ENCODE results near the gene RPTOR. TPM values are rescaled to one million over a fixed set of nuclear protein-coding genes. Genes with fewer than 3 reads are reported as not detected.
A peak's percentile ranks its signal among the peaks of the same experiment; 100 is the strongest.

The RPTOR gene
- total RNA-seq, 1 experiment from 2014 or later = 30.6 TPM

- Histone ChIP-seq H3K36me3 (no peaks in the 10 kb centered on the region), H3K9me3 (no peaks in the 10 kb centered on the region), H3K27me3 (no peaks in the 10 kb centered on the region), H3K4me3 (no peak overlapping the region)
- no peak for DNase-seq
Measured at GRCh38 chr17:80591788-80592187, 47.1 kb downstream of the RPTOR start.

- no peaks in the 10 kb centered on the region for H3K36me3 ChIP-seq
- no peaks in the 10 kb centered on the region for H3K27me3 ChIP-seq
Measured at GRCh38 chr17:80592243-80592642, 47.6 kb downstream of the RPTOR start.

GRCh38 chr17:80593181-80593580 lies 48.5 kb downstream of the RPTOR start:
- no peak for DNase-seq
- Histone ChIP-seq H3K9me3 (no peaks in the 10 kb centered on the region), H3K27me3 (no peaks in the 10 kb centered on the region), H3K4me3 (no peak overlapping the region), H3K36me3 (0 out of 2 replicates have a peak, but pooled peaks cover under 1% of the 10 kb centered on the region)

More at GRCh38 chr17:80592243-80592642, 47.6 kb downstream of the RPTOR start:
- no peak overlapping the region for H3K4me3 ChIP-seq
- DNase-seq = no peak
- no peaks in the 10 kb centered on the region for H3K9me3 ChIP-seq

- DNase-seq = no peak
- Histone ChIP-seq H3K36me3 (0 out of 2 replicates have a peak, but pooled peaks cover 4% of the 10 kb centered on the region), H3K27me3 (no peaks in the 10 kb centered on the region), H3K9me3 (no peaks in the 10 kb centered on the region), H3K4me3 (no peak overlapping the region)
Measured at GRCh38 chr17:80594431-80595269, 50.0 kb downstream of the RPTOR start.

- Histone ChIP-seq H3K27me3 (no peaks in the 10 kb centered on the region), H3K9me3 (no peaks in the 10 kb centered on the region), H3K36me3 (peaks cover 6% of the 10 kb centered on the region; the same call in 1 of the 2 replicates), H3K4me3 (no peak overlapping the region)
- DNase-seq = no peak
Measured at GRCh38 chr17:80596760-80597608, 52.3 kb downstream of the RPTOR start.

- Histone ChIP-seq H3K4me3 (no peak overlapping the region), H3K36me3 (peaks cover 13% of the 10 kb centered on the region), H3K27me3 (no peaks in the 10 kb centered on the region), H3K9me3 (peaks cover 4% of the 10 kb centered on the region; the same call in 1 of the 2 replicates)
- DNase-seq = no peak
Measured at GRCh38 chr17:80598813-80599545, 54.3 kb downstream of the RPTOR start.

- DNase-seq = no peak
- no peak overlapping the region for H3K4me3 ChIP-seq
- peaks cover 4% of the 10 kb centered on the region for H3K9me3 ChIP-seq
- peaks cover 13% of the 10 kb centered on the region for H3K36me3 ChIP-seq
- H3K27me3 ChIP-seq = no peaks in the 10 kb centered on the region
Measured at GRCh38 chr17:80599546-80600305, 55.1 kb downstream of the RPTOR start.

GRCh38 chr17:80601146-80601545 lies 56.5 kb downstream of the RPTOR start:
- Histone ChIP-seq H3K4me3 (no peak overlapping the region), H3K36me3 (peaks cover 13% of the 10 kb centered on the region), H3K9me3 (peaks cover 4% of the 10 kb centered on the region), H3K27me3 (no peaks in the 10 kb centered on the region)
- no peak for DNase-seq

GRCh38 chr17:80603396-80603795 lies 58.8 kb downstream of the RPTOR start:
- Histone ChIP-seq H3K36me3 (peaks cover 10% of the 10 kb centered on the region), H3K27me3 (no peaks in the 10 kb centered on the region), H3K9me3 (peaks cover 4% of the 10 kb centered on the region), H3K4me3 (no peak overlapping the region)
- DNase-seq = no peak

- no peaks in the 10 kb centered on the region for H3K27me3 ChIP-seq
- no peak overlapping the region for H3K4me3 ChIP-seq
- no peak for DNase-seq
- peaks cover 4% of the 10 kb centered on the region for H3K9me3 ChIP-seq
- H3K36me3 ChIP-seq = peaks cover 9% of the 10 kb centered on the region
Measured at GRCh38 chr17:80604009-80604669, 59.5 kb downstream of the RPTOR start.

- Histone ChIP-seq H3K27me3 (no peaks in the 10 kb centered on the region), H3K4me3 (no peak overlapping the region), H3K9me3 (peaks cover 4% of the 10 kb centered on the region), H3K36me3 (peaks cover 9% of the 10 kb centered on the region)
- no peak for DNase-seq
Measured at GRCh38 chr17:80604670-80605010, 60.0 kb downstream of the RPTOR start.

GRCh38 chr17:80605326-80606066 lies 60.9 kb downstream of the RPTOR start:
- Histone ChIP-seq H3K36me3 (peaks cover 6% of the 10 kb centered on the region), H3K9me3 (peaks cover 4% of the 10 kb centered on the region), H3K27me3 (no peaks in the 10 kb centered on the region), H3K4me3 (no peak overlapping the region)
- DNase-seq = peak; percentile 12

GRCh38 chr17:80608326-80608725 lies 63.7 kb downstream of the RPTOR start:
- H3K4me3 ChIP-seq = no peak overlapping the region

GRCh38 chr17:80609757-80610156 lies 65.1 kb downstream of the RPTOR start:
- no peaks in the 10 kb centered on the region for H3K9me3 ChIP-seq
- no peak overlapping the region for H3K4me3 ChIP-seq
- no peaks in the 10 kb centered on the region for H3K36me3 ChIP-seq
- H3K27me3 ChIP-seq = no peaks in the 10 kb centered on the region
- DNase-seq = no peak

More at GRCh38 chr17:80608326-80608725, 63.7 kb downstream of the RPTOR start:
- H3K36me3 ChIP-seq = no peaks in the 10 kb centered on the region
- no peak for DNase-seq
- peaks cover under 1% of the 10 kb centered on the region for H3K9me3 ChIP-seq
- no peaks in the 10 kb centered on the region for H3K27me3 ChIP-seq

GRCh38 chr17:80611816-80612215 lies 67.2 kb downstream of the RPTOR start:
- Histone ChIP-seq H3K27me3 (no peaks in the 10 kb centered on the region), H3K36me3 (no peaks in the 10 kb centered on the region), H3K9me3 (no peaks in the 10 kb centered on the region), H3K4me3 (no peak overlapping the region)
- DNase-seq = no peak

All from MG63 (cell line).